Measurements from ENCODE around the gene PTPRM.

- no peak for TF ChIP-seq CTCF (IDR thresholded peaks at IDR 0.05)
- no peak for TF ChIP-seq POLR2A (IDR thresholded peaks at IDR 0.05)
Observed at GRCh38 chr18:7990670-7991069, 423.6 kb downstream of the PTPRM start.

Data from ovary (tissue), 3 donors.